GM21515 (cell line): ENCODE results near the gene TBK1.

ENCODE experiments used
- ATAC-seq: cut with Tn5 transposase; IDR thresholded peaks from one replicate; pipeline ENCODE4 v1.9.1; 2021; ENCODE audit not compliant: unreplicated experiment

The TBK1 gene

GRCh38 chr12:64450711-64451486 lies 1.0 kb upstream of the TBK1 start:
- no peak for ATAC-seq

- no peak for ATAC-seq
Measured at GRCh38 chr12:64452559-64453329, 824 bp downstream of the TBK1 start.

GRCh38 chr12:64455506-64455905 lies 3.6 kb downstream of the TBK1 start:
- no peak for ATAC-seq

- ATAC-seq: no peak
Measured at GRCh38 chr12:64456119-64456518, 4.2 kb downstream of the TBK1 start.

- no peak for ATAC-seq
Measured at GRCh38 chr12:64457032-64457431, 5.1 kb downstream of the TBK1 start.

- no peak for ATAC-seq
Measured at GRCh38 chr12:64457466-64457865, 5.5 kb downstream of the TBK1 start.

GRCh38 chr12:64457923-64458322 lies 6.0 kb downstream of the TBK1 start:
- no peak for ATAC-seq

- peak; percentile 50 for ATAC-seq
Measured at GRCh38 chr12:64459394-64459891, 7.5 kb downstream of the TBK1 start.

GRCh38 chr12:64461634-64462414 lies 9.9 kb downstream of the TBK1 start:
- ATAC-seq: no peak

GRCh38 chr12:64466178-64466577 lies 14.3 kb downstream of the TBK1 start:
- no peak for ATAC-seq

- no peak for ATAC-seq
Measured at GRCh38 chr12:64468966-64469365, 17.0 kb downstream of the TBK1 start.

GRCh38 chr12:64469455-64470142 lies 17.7 kb downstream of the TBK1 start:
- no peak for ATAC-seq

GRCh38 chr12:64470495-64470894 lies 18.6 kb downstream of the TBK1 start:
- no peak for ATAC-seq

GRCh38 chr12:64473176-64473575 lies 21.3 kb downstream of the TBK1 start:
- ATAC-seq: no peak

- no peak for ATAC-seq
Measured at GRCh38 chr12:64475518-64475917, 23.6 kb downstream of the TBK1 start.

GRCh38 chr12:64476844-64477243 lies 24.9 kb downstream of the TBK1 start:
- ATAC-seq: no peak

GRCh38 chr12:64478661-64479060 lies 26.7 kb downstream of the TBK1 start:
- no peak for ATAC-seq

- ATAC-seq: no peak
Measured at GRCh38 chr12:64480148-64480547, 28.2 kb downstream of the TBK1 start.

- no peak for ATAC-seq
Measured at GRCh38 chr12:64486657-64487056, 34.7 kb downstream of the TBK1 start.

GRCh38 chr12:64491718-64492117 lies 39.8 kb downstream of the TBK1 start:
- no peak for ATAC-seq

GRCh38 chr12:64493513-64493912 lies 41.6 kb downstream of the TBK1 start:
- ATAC-seq: no peak
